ENCODE results near the gene ROR1. TPM values are rescaled to one million over a fixed set of nuclear protein-coding genes. Genes with fewer than 3 reads are reported as not detected.

The ROR1 gene
- total and polyA plus RNA-seq, 9 of the 15 experiments (the other 6 are each of a cell fraction or from before 2014, with no cell fraction given), result 0.02 TPM; not detected in 8

DNA sequence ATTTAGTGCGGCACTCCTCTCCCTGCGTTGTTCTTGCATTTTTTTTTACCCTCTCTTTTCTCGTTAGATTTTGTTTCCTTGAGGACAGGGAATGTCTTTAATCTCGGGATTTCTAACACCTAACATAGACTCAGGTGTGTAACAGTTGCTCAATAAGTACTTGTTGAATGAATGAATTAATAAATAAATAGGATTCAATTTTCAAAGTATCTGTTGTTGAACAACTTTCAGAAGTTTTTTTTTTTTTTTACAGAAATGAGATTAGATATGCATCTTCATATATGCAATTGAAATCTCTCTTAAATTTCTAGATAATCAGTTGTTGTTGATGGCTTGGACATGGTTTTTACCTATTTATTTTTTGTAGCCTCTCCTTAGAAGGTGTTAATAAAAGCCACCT lies 83.1 kb downstream of the ROR1 start (continued):
- no peak for TF ChIP-seq ERF (CRISPR knock-in tag; IDR thresholded peaks at IDR 0.05)
- TF ChIP-seq, protein P1, sequence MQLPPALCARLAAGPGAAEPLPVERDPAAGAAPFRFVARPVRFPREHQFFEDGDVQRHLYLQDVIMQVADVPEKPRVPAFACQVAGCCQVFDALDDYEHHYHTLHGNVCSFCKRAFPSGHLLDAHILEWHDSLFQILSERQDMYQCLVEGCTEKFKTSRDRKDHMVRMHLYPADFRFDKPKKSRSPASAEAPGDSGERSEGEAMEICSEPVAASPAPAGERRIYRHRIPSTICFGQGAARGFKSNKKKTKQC (CRISPR knock-in tag; IDR thresholded peaks at IDR 0.05), result no peak

DNA sequence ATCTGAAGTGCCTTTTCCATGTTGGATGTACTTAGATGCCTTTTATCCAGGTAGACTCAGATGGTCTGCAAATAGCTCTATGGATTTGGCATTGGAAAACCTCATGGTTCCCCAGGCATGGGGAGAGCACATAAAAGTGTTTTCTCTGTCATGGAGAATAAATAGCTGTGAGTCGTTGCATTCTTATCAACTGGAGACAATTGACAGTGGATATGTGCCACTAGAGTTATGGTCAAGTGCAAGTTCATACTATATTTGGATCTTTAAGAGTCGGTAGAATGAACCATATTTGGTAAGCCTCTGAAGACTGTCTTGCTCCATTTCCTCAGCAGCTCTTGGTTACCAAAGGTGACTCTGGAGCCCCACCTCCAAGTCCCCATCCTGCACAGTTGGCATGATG lies 83.7 kb downstream of the ROR1 start:
- H3K36me3 ChIP-seq (ENCODE audit: control insufficient read depth, insufficient read depth, low read length), result no peaks in the 10 kb centered on the region
- in situ Hi-C loops (cut with MboI), result no loop called here
- no peaks in the 10 kb centered on the region for H3K4me1 ChIP-seq (replicated peaks in 1 of 2; ENCODE audit: control insufficient read depth in 2 of 2, insufficient read depth in 2 of 2, low read length in 2 of 2)
- no peak overlapping the region for H3K4me2 ChIP-seq (ENCODE audit: insufficient read depth, low read length)
- H4K20me1 ChIP-seq (replicated peaks; ENCODE audit: control insufficient read depth, insufficient read depth, low read length), result no peaks in the 10 kb centered on the region
- H3K9ac ChIP-seq (ENCODE audit: insufficient read depth in 1 of 2, low read depth in 2 of 2, low read length in 2 of 2), result no peak overlapping the region
- ChIA-PET CTCF (ENCODE audit: low intra/inter-chr PET ratio) (no interaction called here), POLR2A (interaction anchor here (0.6 kb wide), 1 partner anchor 1417 kb away, joined by 5 read pairs; no protein-coding TSS in a partner anchor)
- H3K9me3 ChIP-seq (replicated peaks; ENCODE audit: control insufficient read depth, insufficient read depth, low read depth, low read length), result no peaks in the 10 kb centered on the region
- ATAC-seq (no peak), FAIRE-seq (no peak), DNase-seq (ENCODE audit: extremely low read depth in 1 of 4, low spot score in 3 of 4) (no peak)
- no peak overlapping the region for H2AFZ ChIP-seq (ENCODE audit: low read depth, low read length)
- no TSS peak for BruUV-seq (replicated peaks)
- intact Hi-C loops (cut with micrococcal nuclease), result no loop called here
- no peak overlapping the region for H3K27ac ChIP-seq (ENCODE audit: extremely low read depth, low read depth, low read length)
- WGBS (ENCODE audit: insufficient coverage, low coverage, missing lambda C conversion rate), result 0% methylated on average over 2 of the region's 2 CpGs
- H3K79me2 ChIP-seq (ENCODE audit: control insufficient read depth, insufficient read depth, low read length), result no peaks in the 10 kb centered on the region
- no peak overlapping the region for H3K4me3 ChIP-seq
- no peaks in the 10 kb centered on the region for H3K27me3 ChIP-seq (ENCODE audit: control insufficient read depth in 2 of 2, insufficient read depth in 2 of 2, low read length in 2 of 2)
- H3K9me1 ChIP-seq (ENCODE audit: control insufficient read depth, insufficient read depth, low read length), result no peaks in the 10 kb centered on the region
- no peak for TF ChIP-seq TEAD2 (tag; IDR thresholded peaks at IDR 0.05)
- TF ChIP-seq L3MBTL2 (IDR thresholded peaks at IDR 0.05), result no peak
- TF ChIP-seq ATF1 (CRISPR knock-in tag; IDR thresholded peaks at IDR 0.05), result no peak
- TF ChIP-seq ATF1 (tag; IDR thresholded peaks at IDR 0.05), result no peak
- no peak for TF ChIP-seq ZNF76 (CRISPR knock-in tag; IDR thresholded peaks at IDR 0.05; ENCODE audit: borderline replicate concordance)
- no peak for TF ChIP-seq CBX5 (IDR thresholded peaks at IDR 0.05; ENCODE audit: borderline replicate concordance, low read depth)
- TF ChIP-seq PCBP2 (IDR thresholded peaks at IDR 0.05; ENCODE audit: low read depth, low read length, poor library complexity, severe bottlenecking), result no peak
- TF ChIP-seq ZNF282 (CRISPR knock-in tag; IDR thresholded peaks at IDR 0.05), result no peak
- TF ChIP-seq, protein P2, sequence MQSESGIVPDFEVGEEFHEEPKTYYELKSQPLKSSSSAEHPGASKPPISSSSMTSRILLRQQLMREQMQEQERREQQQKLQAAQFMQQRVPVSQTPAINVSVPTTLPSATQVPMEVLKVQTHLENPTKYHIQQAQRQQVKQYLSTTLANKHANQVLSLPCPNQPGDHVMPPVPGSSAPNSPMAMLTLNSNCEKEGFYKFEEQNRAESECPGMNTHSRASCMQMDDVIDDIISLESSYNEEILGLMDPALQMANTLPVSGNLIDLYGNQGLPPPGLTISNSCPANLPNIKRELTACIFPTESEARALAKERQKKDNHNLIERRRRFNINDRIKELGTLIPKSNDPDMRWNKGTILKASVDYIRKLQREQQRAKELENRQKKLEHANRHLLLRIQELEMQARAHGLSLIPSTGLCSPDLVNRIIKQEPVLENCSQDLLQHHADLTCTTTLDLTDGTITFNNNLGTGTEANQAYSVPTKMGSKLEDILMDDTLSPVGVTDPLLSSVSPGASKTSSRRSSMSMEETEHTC (IDR thresholded peaks at IDR 0.05), result no peak
- TF ChIP-seq CEBPG (CRISPR knock-in tag; IDR thresholded peaks at IDR 0.05), result no peak
- TF ChIP-seq CEBPG (tag; conservative IDR thresholded peaks at IDR 0.05 in 1 of 2, IDR thresholded peaks at IDR 0.05 in 1 of 2), result no peak
- TF ChIP-seq, protein P3, sequence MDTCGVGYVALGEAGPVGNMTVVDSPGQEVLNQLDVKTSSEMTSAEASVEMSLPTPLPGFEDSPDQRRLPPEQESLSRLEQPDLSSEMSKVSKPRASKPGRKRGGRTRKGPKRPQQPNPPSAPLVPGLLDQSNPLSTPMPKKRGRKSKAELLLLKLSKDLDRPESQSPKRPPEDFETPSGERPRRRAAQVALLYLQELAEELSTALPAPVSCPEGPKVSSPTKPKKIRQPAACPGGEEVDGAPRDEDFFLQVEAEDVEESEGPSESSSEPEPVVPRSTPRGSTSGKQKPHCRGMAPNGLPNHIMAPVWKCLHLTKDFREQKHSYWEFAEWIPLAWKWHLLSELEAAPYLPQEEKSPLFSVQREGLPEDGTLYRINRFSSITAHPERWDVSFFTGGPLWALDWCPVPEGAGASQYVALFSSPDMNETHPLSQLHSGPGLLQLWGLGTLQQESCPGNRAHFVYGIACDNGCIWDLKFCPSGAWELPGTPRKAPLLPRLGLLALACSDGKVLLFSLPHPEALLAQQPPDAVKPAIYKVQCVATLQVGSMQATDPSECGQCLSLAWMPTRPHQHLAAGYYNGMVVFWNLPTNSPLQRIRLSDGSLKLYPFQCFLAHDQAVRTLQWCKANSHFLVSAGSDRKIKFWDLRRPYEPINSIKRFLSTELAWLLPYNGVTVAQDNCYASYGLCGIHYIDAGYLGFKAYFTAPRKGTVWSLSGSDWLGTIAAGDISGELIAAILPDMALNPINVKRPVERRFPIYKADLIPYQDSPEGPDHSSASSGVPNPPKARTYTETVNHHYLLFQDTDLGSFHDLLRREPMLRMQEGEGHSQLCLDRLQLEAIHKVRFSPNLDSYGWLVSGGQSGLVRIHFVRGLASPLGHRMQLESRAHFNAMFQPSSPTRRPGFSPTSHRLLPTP (IDR thresholded peaks at IDR 0.05; ENCODE audit: borderline replicate concordance, extremely low read depth, insufficient read length), result no peak
- no peak for TF ChIP-seq KAT7 (CRISPR knock-in tag; IDR thresholded peaks at IDR 0.05; ENCODE audit: borderline replicate concordance)
- no peak for TF ChIP-seq ELF2 (CRISPR knock-in tag; IDR thresholded peaks at IDR 0.05)
- TF ChIP-seq, protein P4, sequence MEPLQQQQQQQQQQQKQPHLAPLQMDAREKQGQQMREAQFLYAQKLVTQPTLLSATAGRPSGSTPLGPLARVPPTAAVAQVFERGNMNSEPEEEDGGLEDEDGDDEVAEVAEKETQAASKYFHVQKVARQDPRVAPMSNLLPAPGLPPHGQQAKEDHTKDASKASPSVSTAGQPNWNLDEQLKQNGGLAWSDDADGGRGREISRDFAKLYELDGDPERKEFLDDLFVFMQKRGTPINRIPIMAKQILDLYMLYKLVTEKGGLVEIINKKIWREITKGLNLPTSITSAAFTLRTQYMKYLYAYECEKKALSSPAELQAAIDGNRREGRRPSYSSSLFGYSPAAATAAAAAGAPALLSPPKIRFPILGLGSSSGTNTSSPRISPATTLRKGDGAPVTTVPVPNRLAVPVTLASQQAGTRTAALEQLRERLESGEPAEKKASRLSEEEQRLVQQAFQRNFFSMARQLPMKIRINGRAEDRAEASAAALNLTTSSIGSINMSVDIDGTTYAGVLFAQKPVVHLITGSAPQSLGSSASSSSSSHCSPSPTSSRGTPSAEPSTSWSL (CRISPR knock-in tag; IDR thresholded peaks at IDR 0.05; ENCODE audit: borderline replicate concordance), result no peak
